Right lung (tissue), 10 donors: Measurements from ENCODE around the gene METTL5. TPM values are rescaled to one million over a fixed set of nuclear protein-coding genes. Genes with fewer than 3 reads are reported as not detected.
"Not testable (repeated sequence)": the region's sequence is repeated elsewhere in the genome, so short reads cannot be mapped to it uniquely, and the experiment has no call there.

Source experiments
- DNase-seq, 2 donors: peaks; one replicate each; pipeline ENCODE4 v3.0.0-alpha.2; 2013
- long read RNA-seq, 8 donors: transcript quantifications; one replicate each; lab custom pipeline, GENCODE V29; 2026
- polyA plus RNA-seq, 5 donors: library from polyadenylated mRNA; unstranded; fragments of 120-200 nt; gene quantifications; one replicate each; pipeline versions ENCODE4 v1.2.1 to v1.2.3, GENCODE V29; 2013; ENCODE audit warnings: inconsistent platforms in 1 of 5, low replicate concordance in 1 of 5; ENCODE audit not compliant: insufficient read length in 5 of 5, insufficient read depth in 1 of 5

The METTL5 gene
- polyA plus RNA-seq: 10 to 100 TPM; 44.1 to 56.6 (median 52.9) TPM
- long read RNA-seq, donor 1, transcript METTL5-206 (8 exons, 880 nt): major isoform, 16 of 39 reads
- long read RNA-seq, donor 1, transcript METTL5-201 (7 exons, 1,010 nt): minor isoform, 13 of 39 reads
- long read RNA-seq, donor 1, transcript METTL5-203 (8 exons, 800 nt): minor isoform, 9 of 39 reads
- long read RNA-seq, donor 1, partial matches to known transcripts: 0 of 39 reads
- long read RNA-seq, donor 1, other reads (novel, unspliced or antisense): 0 of 39 reads
- long read RNA-seq, donor 2, transcript METTL5-201 (7 exons, 1,010 nt): minor isoform, 7 of 21 reads
- long read RNA-seq, donor 2, transcript METTL5-203 (8 exons, 800 nt): major isoform, 8 of 21 reads
- long read RNA-seq, donor 2, transcript METTL5-206 (8 exons, 880 nt): minor isoform, 6 of 21 reads
- long read RNA-seq, donor 2, partial matches to known transcripts: 0 of 21 reads
- long read RNA-seq, donor 2, other reads (novel, unspliced or antisense): 0 of 21 reads
- long read RNA-seq, donor 3, transcript METTL5-206 (8 exons, 880 nt): minor isoform, 7 of 29 reads
- long read RNA-seq, donor 3, transcript METTL5-203 (8 exons, 800 nt): major isoform, 11 of 29 reads
- long read RNA-seq, donor 3, transcript METTL5-201 (7 exons, 1,010 nt): minor isoform, 8 of 29 reads
- long read RNA-seq, donor 3, partial matches to known transcripts: 0 of 29 reads
- long read RNA-seq, donor 3, other reads (novel, unspliced or antisense): 0 of 29 reads
- long read RNA-seq, donor 4, transcript METTL5-206 (8 exons, 880 nt): major isoform, 6 of 16 reads
- long read RNA-seq, donor 4, transcript METTL5-201 (7 exons, 1,010 nt): minor isoform, 5 of 16 reads
- long read RNA-seq, donor 4, transcript METTL5-203 (8 exons, 800 nt): minor isoform, 5 of 16 reads
- long read RNA-seq, donor 4, partial matches to known transcripts: 0 of 16 reads
- long read RNA-seq, donor 4, other reads (novel, unspliced or antisense): 0 of 16 reads
- long read RNA-seq, donor 5, transcript METTL5-201 (7 exons, 1,010 nt): minor isoform, 9 of 42 reads
- long read RNA-seq, donor 5, transcript METTL5-203 (8 exons, 800 nt): minor isoform, 15 of 42 reads
- long read RNA-seq, donor 5, transcript METTL5-206 (8 exons, 880 nt): major isoform, 17 of 42 reads
- long read RNA-seq, donor 5, partial matches to known transcripts: 0 of 42 reads
- long read RNA-seq, donor 5, other reads (novel, unspliced or antisense): 0 of 42 reads
- long read RNA-seq, donor 6, transcript METTL5-206 (8 exons, 880 nt): major isoform, 12 of 33 reads
- long read RNA-seq, donor 6, transcript METTL5-201 (7 exons, 1,010 nt): minor isoform, 10 of 33 reads
- long read RNA-seq, donor 6, transcript METTL5-203 (8 exons, 800 nt): minor isoform, 7 of 33 reads
- long read RNA-seq, donor 6, partial matches to known transcripts: 0 of 33 reads
- long read RNA-seq, donor 6, other reads (novel, unspliced or antisense): 0 of 33 reads
- long read RNA-seq, donor 7, transcript METTL5-206 (8 exons, 880 nt): major isoform, 9 of 23 reads
- long read RNA-seq, donor 7, transcript METTL5-203 (8 exons, 800 nt): minor isoform, 7 of 23 reads
- long read RNA-seq, donor 7, transcript METTL5-201 (7 exons, 1,010 nt): minor isoform, 7 of 23 reads
- long read RNA-seq, donor 7, partial matches to known transcripts: 0 of 23 reads
- long read RNA-seq, donor 7, other reads (novel, unspliced or antisense): 0 of 23 reads
- long read RNA-seq, donor 8, transcript METTL5-206 (8 exons, 880 nt): major isoform, 7 of 13 reads
- long read RNA-seq, donor 8, partial matches to known transcripts: 0 of 13 reads
- long read RNA-seq, donor 8, other reads (novel, unspliced or antisense): 0 of 13 reads

- DNase-seq: peak; percentile 82 to 83
These were observed at the start of gene METTL5 for GRCh38 chr2:169824373-169825333. TSS of gene METTL5 (minus strand) at chr2:169824905. CDS start at chr2:169824597, 308 bp downstream.

GRCh38 chr2:169871994-169872393 is 47.3 kb upstream of the METTL5 start:
- DNase-seq: no peak

GRCh38 chr2:169871369-169871768 is 46.7 kb upstream of the METTL5 start:
- DNase-seq: not testable (repeated sequence)

- DNase-seq: no peak
These were observed 44.2 kb upstream of the METTL5 start for GRCh38 chr2:169868951-169869350.

GRCh38 chr2:169867579-169867978 is 42.9 kb upstream of the METTL5 start:
- DNase-seq: no peak

- not testable (repeated sequence) for DNase-seq
These were observed 41.5 kb upstream of the METTL5 start for GRCh38 chr2:169866230-169866629.

- no peak for DNase-seq
These were observed 40.8 kb upstream of the METTL5 start for GRCh38 chr2:169865492-169865891.

GRCh38 chr2:169862816-169863215 is 38.1 kb upstream of the METTL5 start:
- no peak for DNase-seq

- DNase-seq: no peak
These were observed 35.4 kb upstream of the METTL5 start for GRCh38 chr2:169860149-169860548.

- DNase-seq: no peak
These were observed 34.7 kb upstream of the METTL5 start for GRCh38 chr2:169859423-169859822.

- not testable (repeated sequence) for DNase-seq
These were observed 30.9 kb upstream of the METTL5 start for GRCh38 chr2:169855281-169856258.

GRCh38 chr2:169853041-169853668 is 28.4 kb upstream of the METTL5 start:
- no peak for DNase-seq

GRCh38 chr2:169849710-169850109 is 25.0 kb upstream of the METTL5 start:
- DNase-seq: no peak

GRCh38 chr2:169848959-169849693 is 24.4 kb upstream of the METTL5 start:
- DNase-seq: not testable (repeated sequence)

GRCh38 chr2:169845016-169845415 is 20.3 kb upstream of the METTL5 start:
- DNase-seq: no peak

- not testable (repeated sequence) for DNase-seq
These were observed 16.9 kb upstream of the METTL5 start for GRCh38 chr2:169841625-169842024.

GRCh38 chr2:169840747-169841142 is 16.0 kb upstream of the METTL5 start:
- DNase-seq: no peak
